NOMO-1 treated with dmso at 0.1 percent for 144 hours (cell line): ENCODE results near the gene CDH18.

Source experiments
- DNase-seq: peaks from one replicate; lab custom pipeline; 2025; ENCODE audit not compliant: unreplicated experiment; lab: John Stamatoyannopoulos, UW

Gene CDH18

GRCh38 chr5:19930451-19930850 is 57.5 kb downstream of the CDH18 start:
- no peak for DNase-seq

- no peak for DNase-seq
Observed at GRCh38 chr5:19928562-19929421, 59.2 kb downstream of the CDH18 start.

- DNase-seq = no peak
Observed at GRCh38 chr5:19927919-19928318, 60.1 kb downstream of the CDH18 start.

GRCh38 chr5:19927170-19927569 is 60.8 kb downstream of the CDH18 start:
- DNase-seq = no peak

- no peak for DNase-seq
Observed at GRCh38 chr5:19923742-19924141, 64.3 kb downstream of the CDH18 start.

GRCh38 chr5:19920761-19921160 is 67.2 kb downstream of the CDH18 start:
- no peak for DNase-seq

- DNase-seq = no peak
Observed at GRCh38 chr5:19918780-19919179, 69.2 kb downstream of the CDH18 start.

GRCh38 chr5:19917588-19918122 is 70.3 kb downstream of the CDH18 start:
- DNase-seq = no peak

- no peak for DNase-seq
Observed at GRCh38 chr5:19910136-19910535, 77.9 kb downstream of the CDH18 start.

GRCh38 chr5:19904766-19905165 is 83.2 kb downstream of the CDH18 start:
- DNase-seq = no peak

GRCh38 chr5:19903611-19904010 is 84.4 kb downstream of the CDH18 start:
- no peak for DNase-seq

- no peak for DNase-seq
Observed at GRCh38 chr5:19902316-19902934, 85.6 kb downstream of the CDH18 start.

- DNase-seq = no peak
Observed at GRCh38 chr5:19900269-19900668, 87.7 kb downstream of the CDH18 start.

GRCh38 chr5:19891658-19892057 is 96.3 kb downstream of the CDH18 start:
- no peak for DNase-seq

GRCh38 chr5:19886123-19886917 is 101.7 kb downstream of the CDH18 start:
- no peak for DNase-seq

- DNase-seq = no peak
Observed at GRCh38 chr5:19885040-19885824, 102.8 kb downstream of the CDH18 start.

- DNase-seq = no peak
Observed at GRCh38 chr5:19880859-19881436, 107.1 kb downstream of the CDH18 start.

- no peak for DNase-seq
Observed at GRCh38 chr5:19880458-19880857, 107.5 kb downstream of the CDH18 start.

- DNase-seq = no peak
Observed at GRCh38 chr5:19874811-19875210, 113.2 kb downstream of the CDH18 start.

- no peak for DNase-seq
Observed at GRCh38 chr5:19866090-19866450, 121.9 kb downstream of the CDH18 start.
